ENCODE data around the gene KIF5A.

GRCh38 chr12:57541001-57541400 is 8.8 kb upstream of the KIF5A start:
- no peak for TF ChIP-seq CTCF (IDR thresholded peaks at IDR 0.05)
- TF ChIP-seq EP300 (IDR thresholded peaks at IDR 0.05) = no peak
- no peak for TF ChIP-seq POLR2A (IDR thresholded peaks at IDR 0.05)
